ENCODE results near the gene IFTAP. TPM values are rescaled to one million over a fixed set of nuclear protein-coding genes. Genes with fewer than 3 reads are reported as not detected.

Gene IFTAP
- total RNA-seq, 1 donor from 2014 or later: 50.1 TPM

DNA sequence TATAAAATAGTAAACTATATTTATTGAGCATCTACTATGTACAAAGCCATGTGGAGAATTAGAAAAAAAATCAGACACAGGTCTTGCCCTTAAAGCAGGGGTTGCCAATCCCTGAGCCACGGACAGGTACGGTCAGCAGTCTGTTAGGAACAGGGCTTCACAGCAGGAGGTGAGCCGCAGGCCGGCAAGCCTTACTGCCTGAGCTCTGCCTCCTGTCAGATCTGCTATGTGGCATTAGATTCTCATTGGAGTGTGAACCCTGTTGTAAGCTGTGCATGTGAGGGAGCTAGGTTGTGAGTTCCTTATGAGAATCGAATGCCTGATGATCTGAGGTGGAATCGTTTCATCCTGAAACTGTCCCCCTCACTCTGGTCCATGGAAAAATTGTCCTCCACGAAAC is 5.9 kb downstream of the IFTAP start:
- Histone ChIP-seq H3K27ac (replicated peaks) (no peak overlapping the region), H3K27me3 (ENCODE audit: low read depth) (no peaks in the 10 kb centered on the region), H3K4me3 (no peak overlapping the region), H3K9me3 (replicated peaks) (no peaks in the 10 kb centered on the region), H3K36me3 (no peaks in the 10 kb centered on the region), H3K4me1 (peaks cover 12% of the 10 kb centered on the region)
- no peak for DNase-seq
- intact Hi-C loops (cut with micrococcal nuclease): no loop called here
- TF ChIP-seq, protein P1, sequence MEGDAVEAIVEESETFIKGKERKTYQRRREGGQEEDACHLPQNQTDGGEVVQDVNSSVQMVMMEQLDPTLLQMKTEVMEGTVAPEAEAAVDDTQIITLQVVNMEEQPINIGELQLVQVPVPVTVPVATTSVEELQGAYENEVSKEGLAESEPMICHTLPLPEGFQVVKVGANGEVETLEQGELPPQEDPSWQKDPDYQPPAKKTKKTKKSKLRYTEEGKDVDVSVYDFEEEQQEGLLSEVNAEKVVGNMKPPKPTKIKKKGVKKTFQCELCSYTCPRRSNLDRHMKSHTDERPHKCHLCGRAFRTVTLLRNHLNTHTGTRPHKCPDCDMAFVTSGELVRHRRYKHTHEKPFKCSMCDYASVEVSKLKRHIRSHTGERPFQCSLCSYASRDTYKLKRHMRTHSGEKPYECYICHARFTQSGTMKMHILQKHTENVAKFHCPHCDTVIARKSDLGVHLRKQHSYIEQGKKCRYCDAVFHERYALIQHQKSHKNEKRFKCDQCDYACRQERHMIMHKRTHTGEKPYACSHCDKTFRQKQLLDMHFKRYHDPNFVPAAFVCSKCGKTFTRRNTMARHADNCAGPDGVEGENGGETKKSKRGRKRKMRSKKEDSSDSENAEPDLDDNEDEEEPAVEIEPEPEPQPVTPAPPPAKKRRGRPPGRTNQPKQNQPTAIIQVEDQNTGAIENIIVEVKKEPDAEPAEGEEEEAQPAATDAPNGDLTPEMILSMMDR (IDR thresholded peaks at IDR 0.05; ENCODE audit: borderline replicate concordance): no peak

DNA sequence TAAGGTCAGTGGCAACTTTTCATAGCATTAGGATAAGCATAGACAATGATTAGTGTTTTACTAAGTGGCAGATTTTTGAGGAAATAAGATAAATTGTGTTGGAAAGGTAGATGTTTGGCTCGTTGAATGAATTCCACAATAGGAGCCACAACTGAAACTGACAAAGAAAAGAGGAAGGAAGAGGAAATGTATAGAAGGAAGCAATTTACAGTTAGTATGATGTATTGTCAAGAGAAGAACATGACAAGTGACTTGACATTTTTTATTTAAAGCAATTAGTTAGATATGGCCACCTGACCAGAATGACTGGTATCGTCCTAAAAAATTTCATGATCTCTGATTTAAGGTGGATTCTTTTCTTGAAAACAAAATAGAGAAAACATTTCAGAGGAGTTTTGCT is 6.9 kb downstream of the IFTAP start:
- intact Hi-C loops (cut with micrococcal nuclease): no loop called here
- no peak overlapping the region for H3K27ac ChIP-seq (replicated peaks)
- no peak for DNase-seq
- no peak overlapping the region for H3K4me3 ChIP-seq
- no peaks in the 10 kb centered on the region for H3K9me3 ChIP-seq (replicated peaks)
- no peaks in the 10 kb centered on the region for H3K27me3 ChIP-seq (ENCODE audit: low read depth)
- no peaks in the 10 kb centered on the region for H3K36me3 ChIP-seq
- peaks cover 3% of the 10 kb centered on the region for H3K4me1 ChIP-seq
- TF ChIP-seq, protein P1 (IDR thresholded peaks at IDR 0.05; ENCODE audit: borderline replicate concordance): no peak

DNA sequence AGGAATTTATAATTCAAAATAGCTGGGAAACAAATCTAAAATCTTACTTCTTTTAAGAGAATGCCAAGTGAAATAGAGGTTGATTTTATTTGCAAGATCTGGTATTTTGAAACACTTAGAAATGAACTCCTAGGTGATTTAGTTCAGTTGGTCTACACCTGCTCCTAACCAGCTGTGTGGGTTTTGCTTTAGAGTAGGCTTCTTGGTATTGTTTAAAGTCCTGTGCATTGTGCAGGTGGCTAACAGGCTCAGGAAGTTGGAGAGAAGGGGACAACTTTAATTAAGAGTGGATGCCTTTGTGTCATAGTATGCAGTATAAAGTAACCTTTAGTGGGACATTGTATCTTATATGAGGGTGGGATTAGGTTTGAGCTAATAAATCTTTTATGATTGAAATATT is 7.8 kb downstream of the IFTAP start:
- Histone ChIP-seq H3K27ac (replicated peaks) (no peak overlapping the region), H3K27me3 (ENCODE audit: low read depth) (no peaks in the 10 kb centered on the region), H3K4me3 (no peak overlapping the region), H3K9me3 (replicated peaks) (no peaks in the 10 kb centered on the region), H3K4me1 (no peaks in the 10 kb centered on the region), H3K36me3 (no peaks in the 10 kb centered on the region)
- intact Hi-C loops (cut with micrococcal nuclease): no loop called here
- DNase-seq: no peak
- TF ChIP-seq, protein P1 (IDR thresholded peaks at IDR 0.05; ENCODE audit: borderline replicate concordance): no peak

DNA sequence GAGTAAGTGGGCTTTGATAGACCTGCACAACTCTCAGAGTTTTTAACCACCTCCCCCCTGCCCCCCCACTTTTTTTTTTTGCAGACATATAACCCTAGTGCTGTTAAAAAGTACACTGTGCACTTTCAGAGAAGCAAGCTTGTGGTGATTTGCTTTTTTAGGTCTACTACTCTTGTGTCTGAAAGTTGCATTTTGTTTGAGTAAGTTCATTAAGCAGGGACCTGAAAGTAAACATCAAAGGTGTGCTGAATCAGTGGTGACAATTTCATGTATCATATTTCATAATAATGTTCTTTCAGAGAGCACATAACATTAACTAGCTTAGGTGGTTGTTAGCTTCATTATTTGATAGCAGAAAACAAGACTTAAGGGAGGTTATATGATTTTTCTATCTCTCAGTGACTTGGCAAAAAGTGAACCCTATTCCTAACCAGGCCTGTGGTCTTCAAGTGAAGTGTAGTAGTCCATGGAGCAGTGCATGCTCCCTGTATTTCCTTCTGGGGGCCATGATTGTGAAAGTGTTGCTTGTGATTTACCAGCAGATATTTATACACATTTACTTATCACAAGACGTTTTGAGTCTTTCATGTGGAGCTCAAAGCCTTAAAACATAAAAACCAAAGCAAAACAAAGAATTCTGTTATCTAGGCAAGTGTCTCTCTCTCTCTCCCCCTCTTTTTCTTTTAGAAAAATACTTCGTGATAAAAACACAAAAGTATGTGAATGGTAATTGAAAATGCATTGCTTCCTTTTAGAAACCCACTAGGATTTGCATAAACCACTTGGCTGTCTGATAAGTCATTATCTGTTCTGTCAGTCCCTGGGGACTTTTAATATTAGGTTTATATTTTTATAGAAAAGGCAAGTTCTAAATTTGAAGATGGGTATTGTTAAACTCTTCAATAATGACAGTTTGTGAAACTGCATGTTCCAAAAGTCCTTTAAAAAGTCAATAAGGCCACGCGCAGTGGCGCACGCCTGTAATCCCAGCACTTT is 11.2 kb downstream of the IFTAP start:
- TF ChIP-seq, protein P1 (IDR thresholded peaks at IDR 0.05; ENCODE audit: borderline replicate concordance): no peak
- peaks cover 11% of the 10 kb centered on the region for H3K4me1 ChIP-seq
- H3K27ac ChIP-seq (replicated peaks): no peak overlapping the region
- intact Hi-C loops (cut with micrococcal nuclease): no loop called here
- H3K36me3 ChIP-seq: peaks cover 5% of the 10 kb centered on the region
- no peaks in the 10 kb centered on the region for H3K27me3 ChIP-seq (ENCODE audit: low read depth)
- no peaks in the 10 kb centered on the region for H3K9me3 ChIP-seq (replicated peaks)
- H3K4me3 ChIP-seq: no peak overlapping the region
- no peak for DNase-seq

DNA sequence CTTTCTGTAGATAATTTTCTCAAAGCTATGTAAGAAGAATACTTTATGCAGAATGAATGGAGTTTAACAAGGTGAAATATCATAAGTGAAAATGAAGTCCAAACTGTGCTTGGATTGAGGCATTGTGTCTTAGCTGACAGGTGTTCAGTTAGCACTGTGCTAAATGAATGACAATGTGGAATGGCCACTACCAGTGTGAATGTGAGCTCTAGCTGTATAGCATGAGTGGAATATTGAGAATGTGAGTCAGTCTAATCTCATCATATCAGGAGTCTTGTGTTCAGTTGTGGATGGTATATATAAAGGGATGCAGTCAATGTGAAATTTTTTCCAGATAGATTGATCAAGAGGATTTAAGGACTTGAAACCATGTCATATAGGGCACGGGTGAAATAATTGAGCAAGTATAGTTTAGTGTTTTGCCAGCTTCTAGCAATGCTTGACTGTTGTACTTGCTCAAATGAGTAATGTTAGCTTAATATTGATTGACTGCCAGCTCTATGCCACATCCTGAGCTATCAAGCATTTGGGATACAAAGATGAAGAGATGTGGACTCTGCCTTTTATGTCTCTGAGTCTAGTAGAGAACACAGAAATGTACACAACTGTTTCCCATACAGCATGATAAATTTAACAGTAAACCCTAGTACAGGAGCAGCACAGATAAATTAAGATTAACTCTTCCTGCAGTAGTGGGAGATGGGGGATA is 14.3 kb downstream of the IFTAP start:
- no peak overlapping the region for H3K4me3 ChIP-seq
- no peaks in the 10 kb centered on the region for H3K27me3 ChIP-seq (ENCODE audit: low read depth)
- H3K9me3 ChIP-seq (replicated peaks): no peaks in the 10 kb centered on the region
- peaks cover 11% of the 10 kb centered on the region for H3K4me1 ChIP-seq
- TF ChIP-seq, protein P1 (IDR thresholded peaks at IDR 0.05; ENCODE audit: borderline replicate concordance): no peak
- DNase-seq: no peak
- intact Hi-C loops (cut with micrococcal nuclease): no loop called here
- H3K27ac ChIP-seq (replicated peaks): no peak overlapping the region
- peaks cover 19% of the 10 kb centered on the region for H3K36me3 ChIP-seq

Data from left ventricle myocardium inferior (tissue), 1 donor.